IMR-90 (cell line): Measurements from ENCODE around the gene OR10D3.

Experiments used
- BHLHE40 ChIP-seq: fragments of 150-350 bp; IDR thresholded peaks from 2 replicates; pipeline ENCODE4 v1.6.1; 2016; ENCODE audit warnings: mild to moderate bottlenecking, low read depth, low read length
- CHD1 ChIP-seq: IDR thresholded peaks from 2 replicates; pipeline ENCODE4 v1.6.1; 2012; ENCODE audit warnings: low read depth, low read length, improper control_type of control experiment
- CTCF ChIP-seq: conservative IDR thresholded peaks from 2 replicates; pipeline ENCODE4 v1.5.1; 2012; ENCODE audit warnings: mild to moderate bottlenecking, low read depth, low read length, improper control_type of control experiment
- ELK1 ChIP-seq: fragments of 150-350 bp; IDR thresholded peaks from 2 replicates; pipeline ENCODE4 v1.6.1; 2016; ENCODE audit warnings: low read depth, mild to moderate bottlenecking, low read length, moderate library complexity, borderline replicate concordance
- FOS ChIP-seq: fragments of 150-350 bp; IDR thresholded peaks from 2 replicates; pipeline ENCODE4 v1.6.1; 2016; ENCODE audit warnings: low read depth, low read length
- MAZ ChIP-seq: IDR thresholded peaks from 2 replicates; pipeline ENCODE4 v1.6.1; 2012; ENCODE audit warnings: low read depth, mild to moderate bottlenecking, low read length, improper control_type of control experiment, moderate library complexity, borderline replicate concordance
- MXI1 ChIP-seq: IDR thresholded peaks from 2 replicates; pipeline ENCODE4 v1.6.1; 2012; ENCODE audit warnings: low read depth, mild to moderate bottlenecking, low read length, moderate library complexity, borderline replicate concordance
- NFE2L2 ChIP-seq: fragments of 150-350 bp; IDR thresholded peaks from 2 replicates; pipeline ENCODE4 v1.6.1; 2016; ENCODE audit warnings: low read depth, mild to moderate bottlenecking, low read length
- POLR2A ChIP-seq: IDR thresholded peaks from 2 replicates; pipeline ENCODE4 v1.6.1; 2012; ENCODE audit warnings: mild to moderate bottlenecking, low read depth, low read length
- RAD21 ChIP-seq: IDR thresholded peaks from 2 replicates; pipeline ENCODE4 v1.6.1; 2012; ENCODE audit warnings: low read length, improper control_type of control experiment
- RCOR1 ChIP-seq: IDR thresholded peaks from 2 replicates; pipeline ENCODE4 v1.6.1; 2012; ENCODE audit warnings: mild to moderate bottlenecking, low read length, improper control_type of control experiment; ENCODE audit not compliant: insufficient replicate concordance
- RFX5 ChIP-seq: IDR thresholded peaks from 2 replicates; pipeline ENCODE4 v1.8.0; 2012; ENCODE audit warnings: low read depth, mild to moderate bottlenecking, low read length, moderate library complexity
- USF2 ChIP-seq: fragments of 150-350 bp; IDR thresholded peaks from 2 replicates; pipeline ENCODE4 v1.6.1; 2017; ENCODE audit warnings: mild to moderate bottlenecking, antibody characterized with exemption, low read length, low read depth

- TF ChIP-seq CTCF (no peak), POLR2A (no peak), MAZ (no peak), BHLHE40 (no peak), RCOR1 (no peak), RFX5 (no peak), MXI1 (no peak), RAD21 (no peak), ELK1 (no peak), CHD1 (no peak), FOS (no peak), USF2 (no peak), NFE2L2 (no peak)
Measured at GRCh38 chr11:124210421-124210820, 27.3 kb downstream of the OR10D3 start.
